Daoy (cell line): ENCODE measurements around the gene PELI2. TPM values are rescaled to one million over a fixed set of nuclear protein-coding genes. Genes with fewer than 3 reads are reported as not detected.

Source experiments
- DNase-seq: peaks from one replicate; pipeline ENCODE4 v3.0.0-alpha.2; 2015; ENCODE audit warnings: low read depth
- total RNA-seq: library from RNA; depleted of rRNA; stranded (reverse); fragments of >200 nt; shearing (Covaris generic); gene quantifications from 2 replicates; pipeline ENCODE4 v1.2.3, GENCODE V29; 2014

Gene PELI2
- total RNA-seq, 1 experiment from 2014 or later, result 7.1 TPM

- DNase-seq, result peak; percentile 73
These were observed 54.4 kb downstream of the PELI2 start for GRCh38 chr14:56172571-56172971.

DNA sequence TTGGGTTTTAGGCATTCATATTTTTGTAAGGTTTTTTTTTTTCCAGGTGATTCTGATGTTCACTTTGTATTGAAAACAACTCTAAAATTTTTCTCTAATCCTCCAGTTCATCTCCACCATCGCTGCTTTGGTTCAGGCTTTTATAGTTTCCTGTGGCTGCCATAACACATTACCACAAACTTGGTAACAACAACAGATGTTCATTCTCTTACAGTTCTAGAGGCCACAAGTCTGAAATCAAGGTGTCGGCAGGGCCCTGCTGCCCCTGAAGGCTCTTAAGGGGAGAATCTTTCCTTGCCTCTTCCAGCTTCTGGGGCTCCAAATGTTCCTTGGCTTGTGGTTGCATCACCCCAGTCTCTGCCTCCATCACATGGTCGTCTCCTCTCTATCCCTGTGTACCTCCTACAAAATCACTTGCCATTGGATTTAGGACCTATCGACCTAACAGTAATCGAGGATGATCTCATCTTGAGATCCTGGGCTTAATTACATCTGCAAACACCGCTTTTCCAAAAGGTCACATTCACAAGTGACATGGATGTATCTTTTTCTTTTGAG, 55.2 kb downstream of the PELI2 start:
- no peak for DNase-seq

DNA sequence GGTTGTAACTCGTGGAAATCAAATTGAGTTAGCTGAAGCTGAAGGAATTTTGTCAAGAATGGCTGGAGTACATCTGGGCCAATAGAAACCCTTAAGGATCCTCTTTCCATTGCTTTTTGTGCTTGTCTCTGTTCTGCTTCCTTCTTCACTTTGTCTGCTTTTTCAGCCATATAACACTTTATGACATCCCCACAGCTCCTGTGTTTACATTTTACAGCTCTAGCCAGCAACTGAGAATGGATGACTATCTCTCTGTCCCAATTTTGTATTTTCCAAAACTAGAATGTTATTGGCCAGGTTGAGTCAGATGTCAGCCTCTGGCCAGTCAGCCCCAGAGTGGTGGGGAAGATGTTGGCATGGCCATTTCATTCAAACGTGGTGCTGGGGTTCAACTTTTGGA, 57.6 kb downstream of the PELI2 start:
- DNase-seq, result no peak

DNA sequence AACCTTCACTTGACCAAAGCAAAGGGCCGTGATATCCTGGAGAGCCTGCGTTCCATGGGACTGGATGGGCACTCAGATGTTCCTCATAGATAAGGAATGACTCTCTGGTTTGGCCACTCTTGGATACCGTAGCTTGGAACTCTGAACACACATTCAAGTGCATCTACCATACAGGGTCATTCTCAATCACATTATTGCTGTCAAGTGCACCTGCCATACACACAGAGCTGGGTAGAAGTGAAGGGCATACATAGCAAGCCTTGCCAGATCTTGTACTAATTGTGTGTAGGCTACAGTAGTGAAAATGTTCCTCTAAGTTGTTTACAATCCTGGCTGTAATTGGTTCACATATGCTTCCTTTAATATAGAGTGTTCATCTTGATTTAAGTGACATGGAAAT, 58.3 kb downstream of the PELI2 start:
- DNase-seq, result no peak

- no peak for DNase-seq
These were observed 58.8 kb downstream of the PELI2 start for GRCh38 chr14:56177036-56177435.

DNA sequence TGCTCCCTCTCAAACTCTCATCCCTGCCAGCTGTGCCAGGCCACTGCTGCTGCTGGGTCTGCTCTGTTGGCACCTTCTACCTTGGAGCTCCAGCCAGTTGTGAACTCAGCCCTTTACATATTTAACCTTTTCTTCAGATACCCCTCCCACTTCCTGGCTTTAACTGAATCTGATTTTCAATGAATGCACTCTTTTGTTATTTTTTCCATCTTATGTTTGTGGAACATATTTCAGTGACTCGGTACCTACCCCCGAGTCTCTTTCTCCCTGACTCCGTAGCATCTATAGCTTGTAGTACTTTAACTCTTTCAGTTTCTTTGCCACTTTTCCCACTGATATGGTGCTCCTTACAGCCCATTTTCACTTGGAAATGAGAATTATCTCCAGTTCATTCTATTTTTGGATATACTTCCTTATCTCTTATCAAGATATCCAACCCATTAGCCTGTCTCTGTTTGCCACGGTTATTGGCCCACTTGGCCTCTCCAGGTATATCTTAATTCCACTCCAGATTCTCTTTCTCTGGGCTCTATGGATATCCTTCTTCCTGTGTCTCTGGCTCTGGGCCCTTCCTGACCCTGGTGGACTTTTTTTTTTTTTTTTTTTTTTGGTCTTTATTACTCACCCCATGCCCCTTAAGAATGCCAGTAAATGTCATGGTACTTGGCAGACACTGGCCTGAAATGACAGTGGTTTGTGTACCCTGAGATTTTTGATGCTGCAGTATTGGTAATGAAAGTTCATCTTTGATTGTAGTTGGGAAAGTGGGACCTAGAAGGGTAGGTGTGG, 62.7 kb downstream of the PELI2 start:
- DNase-seq, result no peak

- no peak for DNase-seq
These were observed 63.5 kb downstream of the PELI2 start for GRCh38 chr14:56181681-56182085.

GRCh38 chr14:56182410-56182809, 64.2 kb downstream of the PELI2 start:
- DNase-seq, result no peak

GRCh38 chr14:56183631-56184157, 65.5 kb downstream of the PELI2 start:
- DNase-seq, result no peak

DNA sequence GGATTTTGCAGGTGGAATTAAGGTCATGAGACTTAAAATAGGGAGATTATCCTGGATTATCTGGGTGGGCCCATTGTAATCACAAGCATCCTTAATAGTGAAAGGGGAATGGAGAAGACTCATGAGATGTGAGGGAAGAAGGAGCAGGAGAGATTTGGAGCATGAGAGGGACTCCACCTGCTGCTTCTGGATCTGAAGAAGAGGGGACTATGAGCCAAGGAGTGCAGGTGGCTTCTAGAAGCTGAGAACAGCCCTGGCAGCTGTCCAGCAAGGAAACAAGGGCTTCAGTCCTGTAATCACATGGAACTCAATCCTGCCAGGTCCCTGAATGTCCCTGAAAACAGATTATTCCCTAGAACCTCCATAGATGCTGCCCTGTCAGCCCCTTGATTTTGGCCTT, 67.8 kb downstream of the PELI2 start:
- no peak for DNase-seq

DNA sequence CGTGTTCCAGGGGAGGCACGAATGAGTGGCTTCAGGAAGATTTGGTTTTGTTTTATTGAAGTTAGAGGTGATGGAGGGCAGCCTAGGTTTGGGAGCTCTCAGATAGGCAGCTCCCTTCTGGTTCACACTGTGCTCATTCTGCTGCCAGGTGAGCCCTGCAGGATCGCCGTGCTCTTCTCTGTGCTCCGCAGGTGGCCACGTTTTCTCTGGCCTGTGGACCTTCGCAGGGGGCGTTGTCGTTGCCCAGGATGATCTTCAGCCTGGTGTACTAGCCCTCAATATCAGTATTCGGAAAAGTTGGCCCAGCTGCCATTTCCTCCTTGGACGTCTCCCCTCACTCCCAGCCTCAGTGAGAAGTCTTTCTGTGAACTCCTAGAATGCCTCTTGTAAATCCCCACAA, 69.5 kb downstream of the PELI2 start:
- no peak for DNase-seq

DNA sequence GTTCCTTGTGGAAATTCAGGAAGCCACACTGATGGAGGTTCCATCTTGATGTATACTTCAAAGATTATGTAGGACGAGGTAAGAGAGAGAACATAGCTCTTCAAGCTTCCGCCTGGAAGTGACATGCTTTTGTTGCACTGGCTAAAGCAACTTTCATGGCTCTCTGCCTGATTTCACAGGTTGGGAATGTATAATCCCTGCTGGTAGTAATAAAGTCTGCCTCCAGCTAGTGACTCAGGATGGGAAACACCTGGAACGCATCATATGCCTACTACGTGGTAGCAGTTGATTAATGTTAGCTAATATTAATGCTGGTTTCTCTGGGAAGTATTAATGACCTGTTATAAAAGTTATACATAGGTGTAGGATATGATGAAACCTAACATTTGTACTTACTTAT, 71.1 kb downstream of the PELI2 start:
- peak; percentile 76 for DNase-seq

DNA sequence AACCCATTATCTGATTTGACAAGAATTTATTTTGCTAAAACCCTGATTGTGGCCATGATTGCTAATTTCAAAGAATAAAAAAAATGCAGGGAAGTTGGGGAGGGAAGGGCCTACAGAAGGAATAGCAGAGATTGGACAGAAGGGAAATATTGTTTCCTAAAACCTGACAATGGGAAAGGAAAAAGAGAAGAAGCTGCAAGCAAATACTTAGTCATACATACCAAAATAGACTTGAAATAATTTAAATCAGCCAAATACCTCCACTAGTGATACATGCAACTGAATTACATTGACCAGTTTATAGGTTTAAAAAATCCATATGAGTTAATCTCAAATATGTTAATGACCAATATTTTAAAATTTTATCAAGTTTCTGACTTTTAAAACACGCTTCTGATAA, 75.1 kb downstream of the PELI2 start:
- no peak for DNase-seq

- no peak for DNase-seq
These were observed 75.8 kb downstream of the PELI2 start for GRCh38 chr14:56194042-56194441.

DNA sequence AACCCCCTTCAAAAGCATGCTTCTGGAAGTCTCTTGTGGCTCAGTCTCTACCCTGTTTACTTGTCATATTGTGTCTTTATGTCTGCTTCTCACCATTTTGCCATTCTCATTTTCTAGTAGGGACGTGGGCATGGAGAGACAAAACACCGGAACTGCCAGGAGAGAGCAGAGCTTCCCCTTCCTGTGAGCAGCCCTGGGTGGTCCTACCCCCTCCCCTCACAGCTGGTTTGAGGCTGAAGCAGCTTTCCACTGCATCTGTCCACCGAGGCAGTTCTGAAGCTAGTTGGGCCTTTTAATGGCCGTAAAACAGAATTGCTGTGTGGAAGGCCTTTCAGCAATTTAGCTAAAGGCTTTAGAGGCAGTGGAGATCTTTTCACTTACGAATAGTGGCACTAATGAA, 77.0 kb downstream of the PELI2 start:
- DNase-seq, result no peak

DNA sequence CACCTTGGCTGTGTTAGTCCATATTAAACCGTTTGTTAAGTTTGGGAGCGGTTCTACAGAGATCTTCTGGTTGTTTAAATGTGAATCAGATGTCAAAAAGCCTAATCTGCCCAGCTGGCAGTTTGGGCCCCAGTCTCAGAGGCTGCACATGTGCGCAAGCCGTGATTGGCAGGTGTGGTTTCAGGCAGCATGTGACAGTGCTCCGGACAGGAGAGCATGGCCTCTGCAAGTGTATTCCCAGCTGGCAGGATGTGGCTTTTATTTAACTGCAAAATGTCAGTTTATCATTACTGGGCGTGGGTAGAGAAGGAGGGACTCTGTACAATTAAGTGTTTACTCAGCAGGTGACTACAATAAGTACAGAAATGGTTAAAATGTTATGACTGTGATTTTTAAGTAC, 77.5 kb downstream of the PELI2 start:
- peak; percentile 78 for DNase-seq

DNA sequence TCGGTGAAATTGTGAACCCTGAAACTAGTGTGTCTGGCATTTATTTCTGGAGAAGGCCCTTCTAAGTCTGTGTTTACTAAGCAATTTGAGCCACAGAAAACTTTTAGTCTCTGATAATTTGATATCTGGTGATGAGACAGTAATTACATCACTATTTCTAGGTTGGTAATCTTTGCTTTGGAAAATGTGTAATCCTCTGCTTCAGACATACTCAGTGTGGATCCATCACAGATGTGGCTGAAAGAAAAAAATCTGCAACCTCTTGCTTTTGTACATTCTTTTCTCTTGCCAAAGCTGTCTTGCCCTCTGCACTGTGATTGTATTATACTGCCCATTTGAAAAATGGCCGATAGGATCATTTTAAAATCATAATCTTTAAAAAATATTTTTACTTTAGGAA, 78.1 kb downstream of the PELI2 start:
- no peak for DNase-seq

- DNase-seq, result no peak
These were observed 78.9 kb downstream of the PELI2 start for GRCh38 chr14:56197150-56197549.

DNA sequence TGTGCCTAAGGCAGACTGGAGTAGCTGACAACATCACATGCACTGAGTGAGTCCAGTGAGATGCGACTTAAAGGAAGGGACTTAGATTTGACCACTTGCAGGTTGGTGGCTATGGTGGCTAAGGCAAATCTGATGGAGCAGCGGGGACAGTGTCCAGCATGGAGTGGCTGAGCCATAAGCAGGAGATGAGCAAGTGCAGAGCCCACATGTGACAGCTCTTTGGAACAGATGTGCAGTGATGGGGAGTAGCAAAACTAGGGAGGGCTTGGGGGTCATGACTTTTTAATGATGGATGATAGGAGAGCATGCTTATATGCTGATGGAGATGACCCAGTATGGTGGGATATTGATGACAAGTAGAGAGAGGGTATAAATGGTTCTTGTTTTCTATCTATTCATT, 80.2 kb downstream of the PELI2 start:
- no peak for DNase-seq

- DNase-seq, result peak; percentile 88
These were observed 81.1 kb downstream of the PELI2 start for GRCh38 chr14:56199095-56199981.

DNA sequence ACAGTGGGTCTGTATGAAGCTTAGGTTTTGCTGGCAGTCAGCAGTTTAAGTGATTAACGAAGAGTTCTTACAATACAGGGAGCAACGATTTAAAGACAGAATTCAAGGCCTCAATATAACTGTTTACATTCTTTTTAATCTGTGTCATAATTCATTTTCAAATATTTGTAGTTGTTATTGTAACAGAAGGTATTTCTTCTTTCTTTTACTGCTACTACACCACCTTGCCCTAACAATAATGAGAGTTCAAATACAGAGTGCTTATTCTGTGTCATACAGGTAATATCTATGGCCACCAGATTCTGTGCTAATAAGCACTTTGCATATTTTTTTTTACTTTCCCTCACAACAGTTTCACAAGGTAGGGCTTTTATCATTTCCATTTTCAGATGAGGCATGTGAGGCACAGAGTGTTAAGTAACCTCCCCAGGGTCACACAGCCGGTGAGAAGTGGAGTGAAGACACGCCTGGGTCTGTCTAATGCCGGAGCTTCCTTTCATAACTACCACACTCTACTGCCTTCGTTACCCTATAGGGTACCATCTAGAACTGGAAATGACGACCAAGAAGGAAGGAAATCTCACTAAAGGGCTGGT, 81.9 kb downstream of the PELI2 start:
- DNase-seq, result no peak

- no peak for DNase-seq
These were observed 84.0 kb downstream of the PELI2 start for GRCh38 chr14:56202256-56202655.
